ENCODE data around the gene TNFAIP8.
"Not testable (repeated sequence)": the region's sequence is repeated elsewhere in the genome, so short reads cannot be mapped to it uniquely, and the experiment has no call there.

Gene TNFAIP8

GRCh38 chr5:119405419-119405818, 49.6 kb downstream of the TNFAIP8 start:
- no peak for DNase-seq
- in situ Hi-C loops (cut with MboI; ENCODE audit: low pct_unique_long_range_greater_than_20kb, low sequenced_read_pairs), result loop anchor here (25.0 kb wide), 1 partner anchor 393 kb away; no protein-coding TSS in a partner anchor

DNA sequence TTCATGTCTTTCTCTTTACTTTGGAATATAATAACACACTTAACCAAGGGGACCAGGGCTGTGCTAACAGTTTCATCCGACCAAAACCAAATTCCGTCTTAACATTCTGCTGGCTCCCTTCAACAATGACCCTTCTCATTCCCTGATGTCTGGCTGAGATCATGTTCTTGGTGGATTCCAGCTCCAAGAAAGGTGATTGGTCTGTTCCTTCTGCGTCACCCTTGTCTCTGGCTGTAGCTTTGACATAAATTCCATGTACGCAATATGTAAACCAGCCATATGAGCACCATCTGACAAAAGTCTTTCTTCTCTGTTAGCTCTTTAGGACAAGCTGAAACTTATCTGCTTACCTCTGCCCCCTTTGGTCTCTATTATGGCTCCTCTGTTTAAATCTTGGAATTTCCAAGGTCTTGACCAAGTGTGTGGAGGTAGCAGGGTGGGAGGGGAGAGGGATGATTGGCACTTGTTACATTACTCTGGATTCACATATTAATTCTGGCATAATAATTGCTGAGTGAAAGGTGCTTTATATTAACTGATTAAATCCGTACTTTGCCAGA, 50.8 kb downstream of the TNFAIP8 start:
- in situ Hi-C loops (cut with MboI; ENCODE audit: low pct_unique_long_range_greater_than_20kb, low sequenced_read_pairs), result loop anchor here (25.0 kb wide), 1 partner anchor 394 kb away; no protein-coding TSS in a partner anchor

DNA sequence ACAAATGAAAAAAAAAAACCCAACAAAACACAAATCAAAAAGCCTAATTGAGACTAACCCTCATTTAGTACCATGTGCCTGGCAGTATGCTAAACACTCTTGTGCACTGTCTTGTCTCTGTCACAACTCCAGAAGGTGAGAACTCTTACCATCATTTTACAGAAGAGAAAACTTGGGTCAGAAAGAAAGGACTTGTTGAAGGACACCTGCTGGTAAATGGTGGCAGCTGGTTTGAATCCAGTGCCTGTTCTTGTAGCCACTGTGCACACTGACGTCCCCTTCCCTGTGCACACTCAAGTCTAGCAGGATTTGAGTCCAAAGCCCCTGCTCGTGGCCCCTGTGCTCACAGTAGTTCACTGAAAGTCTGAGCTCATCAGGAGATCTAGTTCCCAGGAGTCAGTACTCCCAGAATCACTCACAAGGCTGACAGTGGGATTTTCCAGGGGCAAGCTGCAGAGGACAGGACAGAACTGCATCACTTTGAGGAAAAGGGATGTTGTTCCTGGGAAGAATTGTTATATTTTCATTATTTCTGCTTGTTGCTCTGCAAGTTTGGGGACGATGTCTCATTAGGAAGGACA, 53.5 kb downstream of the TNFAIP8 start:
- DNase-seq, result no peak
- in situ Hi-C loops (cut with MboI; ENCODE audit: low pct_unique_long_range_greater_than_20kb, low sequenced_read_pairs), result loop anchor here (25.0 kb wide), 1 partner anchor 397 kb away; no protein-coding TSS in a partner anchor

More for the DNA sequence above, 50.8 kb downstream of the TNFAIP8 start:
- DNase-seq, result no peak

GRCh38 chr5:119410448-119411159, 54.8 kb downstream of the TNFAIP8 start:
- in situ Hi-C loops (cut with MboI; ENCODE audit: low pct_unique_long_range_greater_than_20kb, low sequenced_read_pairs), result loop anchor here (25.0 kb wide), 1 partner anchor 398 kb away; no protein-coding TSS in a partner anchor
- DNase-seq, result no peak

- peak; percentile 85 for DNase-seq
- in situ Hi-C loops (cut with MboI; ENCODE audit: low pct_unique_long_range_greater_than_20kb, low sequenced_read_pairs), result loop anchor here (25.0 kb wide), 1 partner anchor 399 kb away; no protein-coding TSS in a partner anchor
These were observed 55.8 kb downstream of the TNFAIP8 start for GRCh38 chr5:119411361-119412278.

DNA sequence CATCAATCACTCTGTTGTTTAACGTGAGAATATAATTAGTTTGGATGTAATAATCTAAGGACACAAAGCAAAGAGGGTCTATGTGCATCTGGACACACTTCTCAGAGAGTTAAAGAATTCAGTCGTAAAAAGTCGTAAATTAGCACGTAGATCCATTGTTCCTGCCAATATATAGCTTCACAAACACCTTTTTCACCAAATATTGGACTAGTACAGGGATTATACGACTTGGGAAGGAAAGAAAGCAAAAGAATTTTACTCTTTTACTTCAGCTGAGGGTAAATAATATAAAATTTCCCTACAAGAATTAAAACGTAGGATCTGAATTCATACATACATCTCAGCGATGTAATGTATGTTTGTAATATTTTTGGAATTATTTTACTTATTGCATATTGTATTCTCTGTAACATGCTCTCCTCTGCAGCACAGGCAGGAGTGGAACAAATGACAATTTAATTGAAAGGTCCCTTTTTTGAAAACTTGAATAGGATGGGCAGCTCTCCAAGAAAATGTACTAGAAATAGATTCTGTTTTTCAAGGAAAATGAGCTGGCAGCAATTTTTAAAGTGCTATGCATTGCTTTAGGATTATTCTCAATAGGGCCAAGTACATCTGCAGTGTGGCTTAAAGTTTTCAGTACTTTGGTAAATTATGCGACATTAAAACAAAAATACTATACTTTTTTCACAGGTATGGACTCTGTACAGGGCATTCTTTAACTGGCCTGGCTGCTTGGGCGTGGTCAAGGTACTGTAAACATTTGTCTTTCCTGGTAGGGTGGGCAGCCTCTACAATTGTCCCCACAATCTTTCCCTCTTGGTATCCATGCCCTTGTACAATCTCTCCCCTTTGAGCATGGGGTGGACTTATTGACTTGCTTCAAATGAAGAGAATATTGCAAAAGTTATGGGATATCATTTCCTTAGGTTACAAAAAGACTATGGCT, 56.7 kb downstream of the TNFAIP8 start:
- no peak for DNase-seq
- in situ Hi-C loops (cut with MboI; ENCODE audit: low pct_unique_long_range_greater_than_20kb, low sequenced_read_pairs), result loop anchor here (25.0 kb wide), 1 partner anchor 400 kb away; no protein-coding TSS in a partner anchor

- DNase-seq, result peak; percentile 87
These were observed 58.4 kb downstream of the TNFAIP8 start for GRCh38 chr5:119414124-119414734.

GRCh38 chr5:119417891-119418605, 62.2 kb downstream of the TNFAIP8 start:
- in situ Hi-C loops (cut with MboI; ENCODE audit: low pct_unique_long_range_greater_than_20kb, low sequenced_read_pairs), result loop anchor here (25.0 kb wide), 1 partner anchor 406 kb away; no protein-coding TSS in a partner anchor
- peak; percentile 64 for DNase-seq

More at GRCh38 chr5:119414124-119414734, 58.4 kb downstream of the TNFAIP8 start:
- in situ Hi-C loops (cut with MboI; ENCODE audit: low pct_unique_long_range_greater_than_20kb, low sequenced_read_pairs), result loop anchor here (25.0 kb wide), 1 partner anchor 402 kb away; no protein-coding TSS in a partner anchor

- DNase-seq, result peak; percentile 33
- in situ Hi-C loops (cut with MboI; ENCODE audit: low pct_unique_long_range_greater_than_20kb, low sequenced_read_pairs), result loop anchor here (25.0 kb wide), 1 partner anchor 406 kb away; no protein-coding TSS in a partner anchor
These were observed 62.8 kb downstream of the TNFAIP8 start for GRCh38 chr5:119418606-119419100.

GRCh38 chr5:119420169-119420568, 64.3 kb downstream of the TNFAIP8 start:
- in situ Hi-C loops (cut with MboI; ENCODE audit: low pct_unique_long_range_greater_than_20kb, low sequenced_read_pairs), result loop anchor here (25.0 kb wide), 1 partner anchor 408 kb away; no protein-coding TSS in a partner anchor

GRCh38 chr5:119426057-119426456, 70.2 kb downstream of the TNFAIP8 start:
- DNase-seq, result no peak
- in situ Hi-C loops (cut with MboI; ENCODE audit: low pct_unique_long_range_greater_than_20kb, low sequenced_read_pairs), result no loop called here

More at GRCh38 chr5:119420169-119420568, 64.3 kb downstream of the TNFAIP8 start:
- peak; percentile 79 for DNase-seq

- in situ Hi-C loops (cut with MboI; ENCODE audit: low pct_unique_long_range_greater_than_20kb, low sequenced_read_pairs), result no loop called here
- DNase-seq, result no peak
These were observed 71.2 kb downstream of the TNFAIP8 start for GRCh38 chr5:119427060-119427459.

- in situ Hi-C loops (cut with MboI; ENCODE audit: low pct_unique_long_range_greater_than_20kb, low sequenced_read_pairs), result not testable (repeated sequence)
- peak; percentile 61 for DNase-seq
These were observed 71.8 kb downstream of the TNFAIP8 start for GRCh38 chr5:119427596-119427995.

- DNase-seq; in situ Hi-C loops (cut with MboI; ENCODE audit: low pct_unique_long_range_greater_than_20kb, low sequenced_read_pairs): not testable (repeated sequence)
These were observed 72.3 kb downstream of the TNFAIP8 start for GRCh38 chr5:119428166-119428565.

- in situ Hi-C loops (cut with MboI; ENCODE audit: low pct_unique_long_range_greater_than_20kb, low sequenced_read_pairs); DNase-seq: not testable (repeated sequence)
These were observed 72.8 kb downstream of the TNFAIP8 start for GRCh38 chr5:119428574-119428973.

DNA sequence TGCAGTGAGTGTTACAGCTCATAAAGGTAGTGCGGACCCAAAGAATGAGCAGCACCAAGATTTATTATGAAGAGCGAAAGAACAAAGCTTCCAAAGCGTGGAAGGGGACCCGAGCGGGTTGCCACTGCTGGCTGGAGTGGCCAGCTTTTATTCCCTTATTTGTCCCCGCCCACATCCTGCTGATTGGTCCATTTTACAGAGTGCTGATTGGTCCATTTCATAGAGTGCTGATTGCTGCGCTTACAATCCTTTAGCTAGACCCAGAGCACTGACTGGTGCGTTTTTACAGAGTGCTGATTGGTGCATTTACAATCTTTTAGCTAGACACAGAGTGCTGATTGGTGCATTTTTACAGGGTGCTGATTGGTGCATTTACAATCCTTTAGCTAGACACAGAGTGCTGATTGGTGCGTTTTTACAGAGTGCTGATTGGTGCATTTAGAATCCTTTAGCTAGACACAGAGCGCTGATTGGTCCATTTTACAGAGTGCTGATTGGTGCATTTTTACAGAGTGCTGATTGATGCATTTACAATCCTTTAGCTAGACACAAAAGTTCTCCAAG, 76.9 kb downstream of the TNFAIP8 start:
- in situ Hi-C loops (cut with MboI; ENCODE audit: low pct_unique_long_range_greater_than_20kb, low sequenced_read_pairs); DNase-seq: not testable (repeated sequence)
